CD14-positive monocyte (primary cell): ENCODE data around the gene PITPNM2. TPM values are rescaled to one million over a fixed set of nuclear protein-coding genes. Genes with fewer than 3 reads are reported as not detected.

Experiments
- DNase-seq, 3 donors: peaks; one replicate each; pipeline ENCODE4 v3.0.0-alpha.2; 2011 to 2022
- H2AFZ ChIP-seq: 2 replicates; pipeline ENCODE4 v1.6.0; 2012; ENCODE audit warnings: mild to moderate bottlenecking, low read depth, low read length, inconsistent platforms; ENCODE audit not compliant: insufficient read depth, poor library complexity, severe bottlenecking
- H3K27ac ChIP-seq, 2 donors: 1 replicate in 1 of 2; 2 replicates in 1 of 2; pipeline ENCODE4 v1.5.1; 2012 to 2013; ENCODE audit warnings: low read length in 2 of 2, control low read depth in 1 of 2, inconsistent platforms in 1 of 2, low read depth in 1 of 2, mild to moderate bottlenecking in 1 of 2
- H3K27me3 ChIP-seq, 2 donors: one replicate each; pipeline versions ENCODE4 v1.6.0 to v1.6.1; 2011 to 2013; ENCODE audit warnings: low read length in 2 of 2; ENCODE audit not compliant: control insufficient read depth in 2 of 2, insufficient read depth in 2 of 2
- H3K36me3 ChIP-seq, 2 donors: replicated peaks in 1 of 2; 1 replicate in 1 of 2; 2 replicates in 1 of 2; pipeline versions ENCODE4 v1.5.1 to v1.6.1; 2012 to 2013; ENCODE audit warnings: low read length in 2 of 2, control low read depth in 1 of 2, inconsistent platforms in 1 of 2, mild to moderate bottlenecking in 1 of 2; ENCODE audit not compliant: insufficient read depth in 2 of 2, control insufficient read depth in 1 of 2
- H3K4me1 ChIP-seq, 2 donors: 1 replicate in 1 of 2; 2 replicates in 1 of 2; pipeline versions ENCODE4 v1.5.1 to v1.6.1; 2012 to 2013; ENCODE audit warnings: low read length in 2 of 2, control low read depth in 1 of 2, inconsistent platforms in 1 of 2, mild to moderate bottlenecking in 1 of 2, moderate library complexity in 1 of 2; ENCODE audit not compliant: insufficient read depth in 2 of 2, control insufficient read depth in 1 of 2
- H3K4me2 ChIP-seq: replicated peaks from 2 replicates; pipeline ENCODE3; 2012; ENCODE audit warnings: low read length, moderate library complexity, mild to moderate bottlenecking; ENCODE audit not compliant: poor library complexity, severe bottlenecking; ENCODE audit errors: extremely low read depth
- H3K4me3 ChIP-seq, 3 experiments: fragments of 200-600 bp in 1 of 3; sonication (generic) in 1 of 3; replicated peaks in 1 of 3; 1 replicate in 2 of 3; 2 replicates in 1 of 3; pipeline ENCODE4 v1.5.1; 2011 to 2013; ENCODE audit warnings: low read length in 3 of 3, mild to moderate bottlenecking in 3 of 3, control low read depth in 2 of 3, low read depth in 2 of 3, inconsistent platforms in 1 of 3, moderate library complexity in 1 of 3
- H3K79me2 ChIP-seq: 2 replicates; pipeline ENCODE4 v1.6.0; 2012; ENCODE audit warnings: mild to moderate bottlenecking, control low read depth, inconsistent platforms, low read length, moderate library complexity; ENCODE audit not compliant: insufficient read depth
- H3K9ac ChIP-seq: 2 replicates; pipeline ENCODE4 v1.6.0; 2017; ENCODE audit warnings: low read length, mild to moderate bottlenecking; ENCODE audit not compliant: insufficient read depth, poor library complexity, severe bottlenecking
- H3K9me3 ChIP-seq, 2 donors: replicated peaks in 1 of 2; 1 replicate in 1 of 2; 2 replicates in 1 of 2; pipeline versions ENCODE4 v1.5.1 to v1.6.1; 2012 to 2013; ENCODE audit warnings: low read length in 2 of 2, control low read depth in 1 of 2; ENCODE audit not compliant: control insufficient read depth in 1 of 2, insufficient read depth in 1 of 2
- H4K20me1 ChIP-seq: 2 replicates; pipeline ENCODE4 v1.6.0; 2012; ENCODE audit warnings: mild to moderate bottlenecking, low read length, control low read depth, moderate library complexity; ENCODE audit not compliant: insufficient read depth
- H3K27ac Mint-ChIP-seq, 7 donors: one replicate each; pipeline ENCODE4 v1.8.0; 2020; ENCODE audit warnings: mild to moderate bottlenecking in 7 of 7, mixed read lengths in 7 of 7, moderate library complexity in 6 of 7, inconsistent platforms in 2 of 7
- H3K27me3 Mint-ChIP-seq, 3 donors: one replicate each; pipeline ENCODE4 v1.8.0; 2021 to 2022; ENCODE audit warnings: low read depth in 3 of 3, mild to moderate bottlenecking in 3 of 3, mixed read lengths in 3 of 3, moderate library complexity in 3 of 3, inconsistent platforms in 1 of 3
- H3K36me3 Mint-ChIP-seq, 2 donors: one replicate each; pipeline ENCODE4 v1.8.0; 2020; ENCODE audit warnings: mixed read lengths in 2 of 2, inconsistent platforms in 1 of 2, mild to moderate bottlenecking in 1 of 2
- H3K4me1 Mint-ChIP-seq: one replicate; pipeline ENCODE4 v1.8.0; 2020; ENCODE audit warnings: mild to moderate bottlenecking, mixed read lengths
- H3K4me3 Mint-ChIP-seq, 2 donors: one replicate each; pipeline ENCODE4 v1.8.0; 2020; ENCODE audit warnings: mild to moderate bottlenecking in 2 of 2, mixed read lengths in 2 of 2, moderate library complexity in 1 of 2
- H3K9me3 Mint-ChIP-seq, 7 donors: one replicate each; pipeline ENCODE4 v1.8.0; 2020 to 2022; ENCODE audit warnings: mixed read lengths in 7 of 7, mild to moderate bottlenecking in 6 of 7, moderate library complexity in 6 of 7, inconsistent platforms in 2 of 7
- WGBS: methylation state at CpG from one replicate; pipeline ENCODE4 v1.1.5; 2013; ENCODE audit warnings: missing lambda C conversion rate; ENCODE audit not compliant: insufficient coverage; 5-methylcytosine and 5-hydroxymethylcytosine counted together
- intact Hi-C, 2 donors: fragments of 100-400 bp; cut with micrococcal nuclease; formaldehyde crosslinking; loops; one replicate each; pipeline versions ENCODE4 v1.15.0 to v1.15.1; 2023
- polyA plus RNA-seq, 3 donors: library from polyadenylated mRNA; depleted of rRNA in 1 of 3; unstranded in 2 of 3; stranded (reverse) in 1 of 3; fragments of 300-500 nt in 2 of 3; fragments of >200 nt in 1 of 3; fragmentation: Illumina TruSeq in 2 of 3; gene quantifications; 1 replicate in 2 of 3; 2 replicates in 1 of 3; pipeline ENCODE4 v1.2.3, GENCODE V29; 2012 to 2021
- TF ChIP-seq, protein P1 (sequence below): fragments of 200-600 bp; IDR thresholded peaks from one replicate; pipeline ENCODE4 v1.8.0; 2022; ENCODE audit warnings: antibody characterized with exemption, mild to moderate bottlenecking

The PITPNM2 gene
- polyA plus RNA-seq, 3 donors: 0.08 to 0.67 TPM; not detected in 1

DNA sequence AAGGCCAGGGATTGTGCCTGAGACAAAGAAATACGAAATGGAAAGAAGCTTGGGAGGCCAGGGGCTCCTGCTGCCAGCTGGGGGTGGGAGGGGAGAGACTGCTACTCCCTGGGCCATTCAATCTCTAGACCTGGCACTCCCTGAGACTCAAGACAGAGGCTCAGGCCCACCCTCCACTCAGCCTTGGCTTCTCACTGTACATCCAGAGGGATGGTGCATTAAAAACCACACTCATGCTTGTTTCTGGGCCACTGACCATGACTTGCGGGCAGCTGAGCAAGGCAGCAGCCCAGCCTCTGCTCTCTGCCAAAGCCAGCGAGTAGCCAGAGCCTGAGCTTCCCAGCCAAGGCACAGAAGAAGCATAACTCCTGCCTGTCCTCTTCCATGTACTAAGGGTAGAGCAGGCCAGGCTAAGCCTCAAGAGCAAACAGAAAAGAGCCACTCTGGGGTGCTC is 41.5 kb downstream of the PITPNM2 start:
- H2AFZ ChIP-seq: no peak overlapping the region
- no peak overlapping the region for H3K4me3 ChIP-seq
- Mint-ChIP-seq H3K27me3 (peaks cover 0 to 3% (median 1%) of the 10 kb centered on the region in 3 donors), H3K4me3 (no peak overlapping the region), H3K4me1 (peaks cover 45% of the 10 kb centered on the region), H3K27ac (no peak overlapping the region), H3K36me3 (peaks cover 5 to 8% of the 10 kb centered on the region in 2 donors), H3K9me3 (no peaks in the 10 kb centered on the region)
- DNase-seq: no peak
- intact Hi-C loops: no loop called here
- TF ChIP-seq, protein P1, sequence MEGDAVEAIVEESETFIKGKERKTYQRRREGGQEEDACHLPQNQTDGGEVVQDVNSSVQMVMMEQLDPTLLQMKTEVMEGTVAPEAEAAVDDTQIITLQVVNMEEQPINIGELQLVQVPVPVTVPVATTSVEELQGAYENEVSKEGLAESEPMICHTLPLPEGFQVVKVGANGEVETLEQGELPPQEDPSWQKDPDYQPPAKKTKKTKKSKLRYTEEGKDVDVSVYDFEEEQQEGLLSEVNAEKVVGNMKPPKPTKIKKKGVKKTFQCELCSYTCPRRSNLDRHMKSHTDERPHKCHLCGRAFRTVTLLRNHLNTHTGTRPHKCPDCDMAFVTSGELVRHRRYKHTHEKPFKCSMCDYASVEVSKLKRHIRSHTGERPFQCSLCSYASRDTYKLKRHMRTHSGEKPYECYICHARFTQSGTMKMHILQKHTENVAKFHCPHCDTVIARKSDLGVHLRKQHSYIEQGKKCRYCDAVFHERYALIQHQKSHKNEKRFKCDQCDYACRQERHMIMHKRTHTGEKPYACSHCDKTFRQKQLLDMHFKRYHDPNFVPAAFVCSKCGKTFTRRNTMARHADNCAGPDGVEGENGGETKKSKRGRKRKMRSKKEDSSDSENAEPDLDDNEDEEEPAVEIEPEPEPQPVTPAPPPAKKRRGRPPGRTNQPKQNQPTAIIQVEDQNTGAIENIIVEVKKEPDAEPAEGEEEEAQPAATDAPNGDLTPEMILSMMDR: no peak
- H3K4me2 ChIP-seq: no peak overlapping the region
- H3K4me1 ChIP-seq: peaks cover 37 to 45% of the 10 kb centered on the region in 2 donors
- H3K27me3 ChIP-seq: no peaks in the 10 kb centered on the region
- H3K79me2 ChIP-seq: no peaks in the 10 kb centered on the region
- H3K9me3 ChIP-seq: no peaks in the 10 kb centered on the region
- no peaks in the 10 kb centered on the region for H4K20me1 ChIP-seq
- no peaks in the 10 kb centered on the region for H3K36me3 ChIP-seq
- no peak overlapping the region for H3K9ac ChIP-seq
- WGBS: 100% methylated on average over 2 of the region's 3 CpGs
- H3K27ac ChIP-seq: no peak overlapping the region

DNA sequence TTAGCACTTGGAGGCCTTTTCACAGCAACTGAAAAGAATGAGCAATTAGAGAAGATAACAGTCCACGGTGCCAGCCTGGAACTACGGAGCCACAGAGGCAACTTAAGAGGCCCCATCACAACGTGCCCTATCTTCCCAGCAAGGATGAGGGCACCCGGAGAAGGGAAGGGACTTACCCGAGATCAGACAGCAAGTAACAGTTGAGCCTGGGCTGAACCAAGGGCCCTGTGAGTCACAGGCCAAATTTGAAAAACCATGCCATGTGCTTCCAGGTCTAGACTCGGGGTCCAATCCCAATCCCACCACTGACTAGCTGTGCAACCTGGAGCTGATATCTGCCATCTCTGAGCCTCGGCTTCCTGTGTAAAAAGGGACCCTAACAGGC is 42.2 kb downstream of the PITPNM2 start:
- no peaks in the 10 kb centered on the region for H4K20me1 ChIP-seq
- Mint-ChIP-seq H3K4me1 (peaks cover 43% of the 10 kb centered on the region), H3K9me3 (no peaks in the 10 kb centered on the region), H3K27ac (no peak overlapping the region), H3K4me3 (no peak overlapping the region), H3K27me3 (peaks cover 0 to 3% (median 1%) of the 10 kb centered on the region in 3 donors), H3K36me3 (peaks cover 5 to 8% of the 10 kb centered on the region in 2 donors)
- DNase-seq: no peak
- peaks cover 37 to 44% of the 10 kb centered on the region in 2 donors for H3K4me1 ChIP-seq
- no peak overlapping the region for H3K9ac ChIP-seq
- no peaks in the 10 kb centered on the region for H3K79me2 ChIP-seq
- H2AFZ ChIP-seq: peak overlapping the region; percentile 39
- H3K4me2 ChIP-seq: no peak overlapping the region
- intact Hi-C loops: no loop called here
- H3K9me3 ChIP-seq: no peaks in the 10 kb centered on the region
- TF ChIP-seq, protein P1: no peak
- peak overlapping the region in 1 of 2 donors; percentile 91 for H3K27ac ChIP-seq
- H3K36me3 ChIP-seq: no peaks in the 10 kb centered on the region
- WGBS: 98% methylated on average over 7 of the region's 7 CpGs
- H3K27me3 ChIP-seq: no peaks in the 10 kb centered on the region
- no peak overlapping the region for H3K4me3 ChIP-seq
